K562 (cell line): ENCODE data around the gene TCF12. TPM values are rescaled to one million over a fixed set of nuclear protein-coding genes. Genes with fewer than 3 reads are reported as not detected.

Experiments used
- polyA plus RNA-seq, 8 experiments: library from polyadenylated mRNA; depleted of rRNA in 4 of 8; stranded (reverse) in 5 of 8; unstranded in 3 of 8; fragments of >200 nt; fragmentation: Nextera tagmentation in 2 of 8; fragmentation: Illumina TruSeq in 1 of 8; extraction: Ambion mirVana in 2 of 8; extraction: Trizol in 1 of 8; gene quantifications; 2 replicates each; pipeline versions ENCODE4 v1.2.1 to v1.2.3, GENCODE V29; 2011 to 2014; ENCODE audit warnings: inconsistent platforms in 1 of 8, missing spikeins in 1 of 8
- total RNA-seq, 7 experiments: library from RNA; depleted of rRNA in 6 of 7; stranded (reverse); fragments of >200 nt in 6 of 7; fragmentation: Illumina TruSeq in 2 of 7; extraction: Trizol in 2 of 7; gene quantifications; 2 replicates each; pipeline versions ENCODE4 v1.2.1 to v1.2.3, GENCODE V29; 2011 to 2021; ENCODE audit warnings: low replicate concordance in 1 of 7
- TF ChIP-seq, protein P1 (sequence below), 2 experiments: fragments of 450-650 bp in 1 of 2; sonication (generic) in 1 of 2; formaldehyde crosslinking; conservative IDR thresholded peaks; 2 replicates each; pipeline versions ENCODE4 v1.4.0 to v1.8.1; 2020 to 2022; ENCODE audit warnings: mild to moderate bottlenecking in 1 of 2, missing genetic modification reagents in 1 of 2
- TF ChIP-seq, protein P2 (sequence below), 2 experiments: IDR thresholded peaks; 2 replicates each; pipeline ENCODE4 v1.6.1; 2011; ENCODE audit warnings: borderline replicate concordance in 1 of 2, control low read depth in 1 of 2, low read depth in 1 of 2, low read length in 1 of 2, mild to moderate bottlenecking in 1 of 2, mixed read lengths in 1 of 2, moderate library complexity in 1 of 2; ENCODE audit not compliant: insufficient read depth in 1 of 2, insufficient read length in 1 of 2, poor library complexity in 1 of 2, severe bottlenecking in 1 of 2; ENCODE audit errors: extremely low read depth in 1 of 2
- TF ChIP-seq, protein P3 (sequence below): fragments of 450-650 bp; IDR thresholded peaks from 2 replicates; pipeline ENCODE4 v1.6.1; 2016; ENCODE audit warnings: low read depth, mild to moderate bottlenecking, moderate library complexity
- TF ChIP-seq, protein P4 (sequence below): fragments of 250-450 bp; sonication (Bioruptor Pico); IDR thresholded peaks from 2 replicates; pipeline ENCODE4 v1.4.0; 2020; ENCODE audit warnings: mild to moderate bottlenecking, moderate library complexity

The TCF12 gene
- total and polyA plus RNA-seq, 9 of the 15 experiments (the other 6 are each of a cell fraction or from before 2014, with no cell fraction given): 10.5 to 132 (median 52.9) TPM

DNA sequence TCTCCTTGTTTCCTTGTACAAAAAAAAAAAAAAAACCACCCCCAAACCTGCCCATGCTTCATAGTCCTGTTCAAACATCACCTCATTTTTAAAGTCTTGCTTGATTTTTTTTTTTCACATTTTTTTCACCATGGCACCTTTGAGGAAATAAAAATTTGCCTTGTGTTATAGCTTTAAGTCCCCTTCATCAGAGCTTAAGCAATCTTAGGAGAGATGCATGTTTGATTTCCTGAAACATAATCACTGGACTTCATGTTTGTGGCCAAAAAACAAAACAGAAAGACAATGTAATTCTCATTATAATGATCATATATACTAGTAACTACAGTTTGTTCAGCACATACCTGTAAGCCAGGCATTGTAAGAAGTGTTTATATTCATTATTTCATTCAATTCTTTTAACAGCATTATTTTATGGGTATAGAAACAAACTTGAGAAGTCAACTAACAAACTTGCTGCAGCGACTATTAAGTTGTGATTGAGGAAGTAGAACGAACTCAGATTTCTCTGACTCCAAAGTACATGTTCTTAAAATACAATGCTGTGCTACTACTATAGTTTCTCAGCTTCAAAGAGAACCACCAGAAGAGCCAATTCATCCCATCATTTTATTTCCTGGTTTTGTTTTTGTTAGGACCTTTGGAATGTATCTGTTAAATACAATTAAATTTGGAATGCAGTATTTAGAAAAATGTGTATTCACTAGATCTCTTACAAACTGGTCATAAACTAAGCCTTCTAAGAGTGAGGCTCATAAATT is 203.8 kb downstream of the TCF12 start (continued):
- TF ChIP-seq, protein P1, sequence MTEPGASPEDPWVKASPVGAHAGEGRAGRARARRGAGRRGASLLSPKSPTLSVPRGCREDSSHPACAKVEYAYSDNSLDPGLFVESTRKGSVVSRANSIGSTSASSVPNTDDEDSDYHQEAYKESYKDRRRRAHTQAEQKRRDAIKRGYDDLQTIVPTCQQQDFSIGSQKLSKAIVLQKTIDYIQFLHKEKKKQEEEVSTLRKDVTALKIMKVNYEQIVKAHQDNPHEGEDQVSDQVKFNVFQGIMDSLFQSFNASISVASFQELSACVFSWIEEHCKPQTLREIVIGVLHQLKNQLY (CRISPR knock-in tag; conservative IDR thresholded peaks at IDR 0.05): no peak
- TF ChIP-seq, protein P2, sequence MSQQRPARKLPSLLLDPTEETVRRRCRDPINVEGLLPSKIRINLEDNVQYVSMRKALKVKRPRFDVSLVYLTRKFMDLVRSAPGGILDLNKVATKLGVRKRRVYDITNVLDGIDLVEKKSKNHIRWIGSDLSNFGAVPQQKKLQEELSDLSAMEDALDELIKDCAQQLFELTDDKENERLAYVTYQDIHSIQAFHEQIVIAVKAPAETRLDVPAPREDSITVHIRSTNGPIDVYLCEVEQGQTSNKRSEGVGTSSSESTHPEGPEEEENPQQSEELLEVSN (IDR thresholded peaks at IDR 0.05; ENCODE audit: borderline replicate concordance in 1 of 2, extremely low read depth in 1 of 2, insufficient read depth in 1 of 2, insufficient read length in 1 of 2, low read depth in 1 of 2, low read length in 1 of 2, poor library complexity in 1 of 2, severe bottlenecking in 1 of 2): no peak
- TF ChIP-seq, protein P3, sequence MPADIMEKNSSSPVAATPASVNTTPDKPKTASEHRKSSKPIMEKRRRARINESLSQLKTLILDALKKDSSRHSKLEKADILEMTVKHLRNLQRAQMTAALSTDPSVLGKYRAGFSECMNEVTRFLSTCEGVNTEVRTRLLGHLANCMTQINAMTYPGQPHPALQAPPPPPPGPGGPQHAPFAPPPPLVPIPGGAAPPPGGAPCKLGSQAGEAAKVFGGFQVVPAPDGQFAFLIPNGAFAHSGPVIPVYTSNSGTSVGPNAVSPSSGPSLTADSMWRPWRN: no peak
- TF ChIP-seq, protein P4, sequence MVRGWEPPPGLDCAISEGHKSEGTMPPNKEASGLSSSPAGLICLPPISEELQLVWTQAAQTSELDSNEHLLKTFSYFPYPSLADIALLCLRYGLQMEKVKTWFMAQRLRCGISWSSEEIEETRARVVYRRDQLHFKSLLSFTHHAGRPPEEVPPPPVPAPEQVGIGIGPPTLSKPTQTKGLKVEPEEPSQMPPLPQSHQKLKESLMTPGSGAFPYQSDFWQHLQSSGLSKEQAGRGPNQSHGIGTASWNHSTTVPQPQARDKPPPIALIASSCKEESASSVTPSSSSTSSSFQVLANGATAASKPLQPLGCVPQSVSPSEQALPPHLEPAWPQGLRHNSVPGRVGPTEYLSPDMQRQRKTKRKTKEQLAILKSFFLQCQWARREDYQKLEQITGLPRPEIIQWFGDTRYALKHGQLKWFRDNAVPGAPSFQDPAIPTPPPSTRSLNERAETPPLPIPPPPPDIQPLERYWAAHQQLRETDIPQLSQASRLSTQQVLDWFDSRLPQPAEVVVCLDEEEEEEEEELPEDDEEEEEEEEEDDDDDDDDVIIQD (CRISPR knock-in tag): no peak
